GM19025 (cell line): ENCODE measurements around the gene LGMN.

Source experiments
- ATAC-seq: cut with Tn5 transposase; IDR thresholded peaks from one replicate; pipeline ENCODE4 v1.9.1; 2021; ENCODE audit warnings: mild to moderate bottlenecking, low read depth, moderate library complexity; ENCODE audit not compliant: unreplicated experiment

The LGMN gene

DNA sequence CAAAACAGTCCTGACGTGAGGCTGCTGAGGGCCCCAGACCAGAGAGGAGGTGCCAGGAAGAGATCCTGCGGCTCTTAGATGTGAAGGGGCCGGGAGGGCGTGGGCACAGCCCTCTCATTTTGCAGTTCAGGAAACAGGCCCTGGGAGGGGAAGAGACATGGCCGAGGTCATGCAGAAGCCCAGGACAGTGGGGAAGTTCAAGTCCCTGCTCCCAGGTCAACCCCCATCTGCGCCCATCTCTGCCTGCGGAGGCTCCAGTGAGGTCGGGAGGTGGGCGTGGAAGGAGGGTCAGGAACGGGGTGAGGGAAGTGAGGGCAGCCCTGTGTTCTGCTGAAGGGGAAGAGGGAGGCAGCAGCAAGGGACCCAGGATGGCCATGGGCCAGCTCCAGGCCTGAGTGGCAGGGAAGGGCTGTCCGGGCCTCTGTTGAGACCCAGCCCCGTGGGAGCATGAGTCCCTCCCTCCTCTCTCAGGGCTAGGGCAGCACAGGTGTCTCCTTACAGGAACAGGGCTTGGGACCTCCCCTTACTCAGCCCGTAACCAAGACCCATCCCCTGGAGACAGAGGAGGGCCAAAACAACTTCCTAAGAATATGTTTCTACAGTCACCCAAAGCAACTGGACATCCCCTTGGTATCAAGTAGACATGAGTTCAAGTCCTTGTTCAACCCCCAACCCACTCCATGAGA, 90.8 kb downstream of the LGMN start:
- no peak for ATAC-seq

DNA sequence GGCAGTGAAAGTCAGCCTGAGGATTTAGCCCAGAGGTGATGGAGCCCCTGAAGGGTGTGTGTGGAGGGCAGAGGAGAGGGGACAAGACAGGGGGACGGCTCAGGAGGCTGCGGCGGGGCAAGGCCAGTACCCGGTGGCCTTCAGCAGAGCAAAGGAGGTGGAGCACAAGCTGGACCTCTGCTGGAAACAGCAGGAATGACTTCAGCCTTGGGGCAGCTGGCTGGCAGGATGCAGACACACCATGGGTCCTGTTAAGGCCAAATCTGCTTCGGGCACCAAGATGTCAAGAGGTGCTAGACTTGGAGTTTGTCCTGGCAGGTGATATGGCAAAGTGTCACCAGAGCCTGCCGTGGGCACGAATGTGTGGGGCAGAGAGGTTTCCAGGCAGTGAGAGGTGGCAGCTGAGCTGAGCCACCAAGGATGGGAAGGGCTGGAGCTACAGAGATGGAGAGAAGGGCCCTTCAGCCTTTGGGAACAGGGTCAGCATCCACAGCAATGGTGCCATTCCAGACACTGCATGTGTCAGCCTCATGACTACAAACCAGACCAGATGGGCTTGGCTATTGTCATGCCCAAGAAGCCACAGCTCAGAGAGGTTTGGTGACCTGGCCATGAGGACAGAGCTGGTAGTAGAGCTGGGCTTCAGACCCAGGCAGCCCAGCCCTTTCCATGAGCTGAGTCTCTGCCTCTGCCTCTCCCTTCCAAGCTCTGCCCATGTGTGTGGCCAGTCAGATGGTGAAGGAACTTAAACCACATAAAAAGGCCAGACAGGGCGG, 91.9 kb downstream of the LGMN start:
- no peak for ATAC-seq

DNA sequence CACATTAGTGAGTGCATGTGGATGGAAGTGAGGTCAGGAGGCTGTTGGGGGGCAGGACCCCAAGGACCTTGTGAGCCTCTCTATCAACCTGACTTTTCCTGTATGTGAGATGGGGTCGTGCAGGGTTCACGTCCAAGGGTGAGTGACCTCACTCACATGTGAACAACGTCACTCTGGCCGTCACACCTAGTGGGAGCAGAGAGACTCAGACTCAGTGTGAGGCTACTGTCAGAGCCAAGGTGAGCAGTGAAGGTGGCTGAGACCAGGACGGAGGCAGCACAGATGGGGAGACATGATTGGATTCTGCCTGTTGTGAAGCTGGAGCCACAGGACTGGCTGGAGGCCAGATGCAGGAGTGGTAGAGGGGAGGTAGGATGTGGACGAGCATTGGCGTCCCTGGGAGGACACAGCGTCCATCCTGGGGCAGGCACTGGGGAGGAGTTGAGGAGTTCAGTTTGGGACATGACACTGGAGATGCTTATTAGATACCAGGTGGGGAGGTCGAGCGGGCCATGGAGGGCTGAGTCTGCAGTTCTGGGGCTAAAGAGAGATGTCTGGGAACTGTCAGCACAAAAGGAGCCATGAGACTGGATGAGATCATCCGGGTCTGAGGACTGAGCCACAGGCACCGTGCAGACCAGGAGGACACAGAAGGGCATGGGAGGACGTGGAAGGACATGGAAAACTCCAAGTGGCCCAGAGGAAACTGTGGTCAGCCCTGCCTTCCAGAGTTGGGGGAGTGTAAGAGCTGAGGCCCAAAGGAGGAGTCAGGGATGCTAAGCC, 92.8 kb downstream of the LGMN start:
- ATAC-seq = no peak

DNA sequence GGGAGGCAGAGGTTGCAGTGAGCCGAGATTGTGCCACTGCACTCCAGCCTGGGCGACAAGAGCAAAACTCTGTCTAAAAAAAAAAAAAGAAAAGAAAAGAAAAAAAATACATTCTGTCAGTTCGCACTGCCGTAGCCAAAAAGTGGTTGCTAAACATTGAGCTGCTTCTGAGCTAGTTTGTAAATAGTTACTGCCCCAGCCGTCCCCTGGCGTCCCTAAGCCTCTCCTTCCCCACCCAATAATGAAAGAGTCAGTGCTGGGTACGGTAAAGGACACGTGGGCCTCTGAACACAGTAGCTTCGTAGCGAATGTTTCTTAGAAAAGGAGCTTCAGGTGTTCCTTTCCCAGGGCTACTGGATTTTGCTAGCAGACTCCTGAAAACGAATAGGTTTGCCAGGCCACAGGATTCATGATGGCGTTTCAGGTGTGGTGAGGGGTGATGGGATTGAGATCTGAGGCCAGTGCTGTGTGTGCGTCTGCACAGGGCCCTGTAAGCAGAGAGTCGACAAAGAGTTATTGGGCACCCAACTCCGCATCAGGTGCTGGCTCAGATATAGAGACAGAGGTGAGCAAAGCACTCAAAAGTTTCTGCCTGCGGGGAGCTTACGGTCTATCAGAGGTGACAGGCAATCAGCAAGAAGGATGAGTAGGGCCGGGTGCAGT, 94.1 kb downstream of the LGMN start:
- ATAC-seq = no peak
